NB4 (cell line): ENCODE data around the gene NFKBIE.

Experiments used
- CTCF ChIP-seq: IDR thresholded peaks from one replicate; pipeline ENCODE4 v1.5.1; 2012; ENCODE audit warnings: low read depth, low read length
- POLR2A ChIP-seq: IDR thresholded peaks from 2 replicates; pipeline ENCODE4 v1.6.1; 2011; ENCODE audit warnings: mild to moderate bottlenecking; ENCODE audit not compliant: insufficient read length; ENCODE audit errors: extremely low read depth

GRCh38 chr6:44251576-44252524 lies 13.5 kb downstream of the NFKBIE start:
- TF ChIP-seq CTCF (no peak), POLR2A (no peak)
